GM12878 (cell line): ENCODE results near the gene BTBD1.

ENCODE experiments used
- BACH1 ChIP-seq: fragments of 450-650 bp; IDR thresholded peaks from 2 replicates; pipeline ENCODE4 v1.6.1; 2017; ENCODE audit warnings: mild to moderate bottlenecking, borderline replicate concordance
- SP1 ChIP-seq: IDR thresholded peaks from one replicate; pipeline ENCODE4 v1.6.1; 2011; ENCODE audit warnings: low read depth, low read length
- TF ChIP-seq, protein P1 (sequence below): IDR thresholded peaks from 2 replicates; pipeline ENCODE4 v1.6.1; 2012; ENCODE audit warnings: mild to moderate bottlenecking, low read depth, low read length

DNA sequence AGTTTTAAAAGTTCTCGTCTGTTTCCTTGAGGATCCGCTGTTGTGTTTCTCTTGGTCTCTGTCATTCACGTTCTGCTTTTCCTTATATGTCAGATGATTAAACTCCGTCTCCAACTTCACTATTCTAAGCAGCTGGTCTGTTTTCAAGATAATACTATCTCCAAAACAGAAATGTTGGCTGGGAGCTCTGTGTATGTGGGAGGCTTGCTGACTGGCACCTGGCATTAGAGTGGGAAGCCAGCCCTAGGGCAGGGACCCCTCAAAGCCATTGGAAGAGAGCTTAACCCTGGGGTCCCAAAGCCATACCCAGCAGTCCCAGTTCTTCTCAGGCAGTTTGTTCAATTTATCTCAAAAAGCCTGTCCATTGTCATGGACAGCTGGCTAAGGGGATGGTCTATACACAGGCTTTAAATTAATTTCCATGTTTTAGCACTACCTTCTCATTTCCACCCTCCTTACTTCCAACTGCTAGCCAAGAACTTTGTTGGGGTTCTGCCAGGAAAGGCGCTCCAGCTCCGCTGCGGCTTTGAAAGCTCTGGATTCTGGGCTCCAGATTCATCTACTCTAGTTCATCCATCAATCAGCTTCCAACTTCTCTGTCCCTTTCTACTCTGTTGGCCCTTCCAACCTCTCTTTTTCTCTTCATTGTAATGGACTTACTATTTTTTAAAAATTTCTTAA, 9.2 kb downstream of the BTBD1 start:
- TF ChIP-seq, protein P1, sequence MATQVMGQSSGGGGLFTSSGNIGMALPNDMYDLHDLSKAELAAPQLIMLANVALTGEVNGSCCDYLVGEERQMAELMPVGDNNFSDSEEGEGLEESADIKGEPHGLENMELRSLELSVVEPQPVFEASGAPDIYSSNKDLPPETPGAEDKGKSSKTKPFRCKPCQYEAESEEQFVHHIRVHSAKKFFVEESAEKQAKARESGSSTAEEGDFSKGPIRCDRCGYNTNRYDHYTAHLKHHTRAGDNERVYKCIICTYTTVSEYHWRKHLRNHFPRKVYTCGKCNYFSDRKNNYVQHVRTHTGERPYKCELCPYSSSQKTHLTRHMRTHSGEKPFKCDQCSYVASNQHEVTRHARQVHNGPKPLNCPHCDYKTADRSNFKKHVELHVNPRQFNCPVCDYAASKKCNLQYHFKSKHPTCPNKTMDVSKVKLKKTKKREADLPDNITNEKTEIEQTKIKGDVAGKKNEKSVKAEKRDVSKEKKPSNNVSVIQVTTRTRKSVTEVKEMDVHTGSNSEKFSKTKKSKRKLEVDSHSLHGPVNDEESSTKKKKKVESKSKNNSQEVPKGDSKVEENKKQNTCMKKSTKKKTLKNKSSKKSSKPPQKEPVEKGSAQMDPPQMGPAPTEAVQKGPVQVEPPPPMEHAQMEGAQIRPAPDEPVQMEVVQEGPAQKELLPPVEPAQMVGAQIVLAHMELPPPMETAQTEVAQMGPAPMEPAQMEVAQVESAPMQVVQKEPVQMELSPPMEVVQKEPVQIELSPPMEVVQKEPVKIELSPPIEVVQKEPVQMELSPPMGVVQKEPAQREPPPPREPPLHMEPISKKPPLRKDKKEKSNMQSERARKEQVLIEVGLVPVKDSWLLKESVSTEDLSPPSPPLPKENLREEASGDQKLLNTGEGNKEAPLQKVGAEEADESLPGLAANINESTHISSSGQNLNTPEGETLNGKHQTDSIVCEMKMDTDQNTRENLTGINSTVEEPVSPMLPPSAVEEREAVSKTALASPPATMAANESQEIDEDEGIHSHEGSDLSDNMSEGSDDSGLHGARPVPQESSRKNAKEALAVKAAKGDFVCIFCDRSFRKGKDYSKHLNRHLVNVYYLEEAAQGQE, result no peak
- no peak for TF ChIP-seq SP1
- TF ChIP-seq BACH1, result no peak
